NCI-H2196 treated with DMSO at 0.1 percent for 48 hours (cell line): ENCODE measurements around the gene COL4A2.

Experiments used
- DNase-seq: peaks from one replicate; lab custom pipeline; 2025; ENCODE audit not compliant: unreplicated experiment; lab: John Stamatoyannopoulos, UW

Gene COL4A2

GRCh38 chr13:110289661-110290060 lies 17.4 kb upstream of the COL4A2 start:
- no peak for DNase-seq

DNA sequence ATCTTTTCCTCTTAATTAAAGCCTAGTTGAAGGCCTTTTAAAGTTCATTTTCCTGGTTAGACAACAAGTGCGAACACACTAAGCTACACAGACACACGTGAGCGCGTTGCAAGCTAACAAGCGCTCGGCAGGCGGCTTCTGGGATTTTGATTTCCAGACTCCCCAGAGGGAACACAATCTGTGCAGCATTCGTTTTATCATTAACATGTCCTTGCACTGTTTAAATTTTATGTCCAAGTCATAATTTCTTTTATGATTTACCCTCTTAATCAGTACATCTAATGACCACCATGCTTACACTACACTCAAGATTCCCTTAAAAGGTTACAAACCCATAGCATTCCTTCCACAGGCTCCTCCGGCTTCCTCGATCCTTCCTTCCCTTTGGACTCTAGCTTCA lies 16.9 kb upstream of the COL4A2 start:
- DNase-seq, result no peak

DNA sequence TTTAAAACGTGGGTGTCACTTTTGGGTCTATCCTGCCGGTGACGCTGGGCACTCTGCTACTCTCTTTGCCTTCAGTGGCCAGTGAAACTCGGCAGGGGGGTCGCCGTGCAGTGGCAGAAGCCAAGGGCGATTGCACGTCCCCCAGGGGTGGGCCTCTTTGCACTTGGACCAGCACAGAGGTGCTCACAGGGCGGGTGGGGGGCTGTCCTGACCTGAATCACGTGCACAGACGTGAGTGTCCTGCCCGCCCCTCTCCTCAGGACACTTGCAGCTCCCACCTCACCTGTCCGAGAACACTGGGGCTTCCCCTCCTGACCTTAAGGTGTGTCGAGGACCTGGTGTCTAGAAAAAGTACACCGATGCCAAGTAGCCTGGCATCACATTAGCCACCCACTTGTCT lies 16.3 kb upstream of the COL4A2 start:
- DNase-seq, result no peak

GRCh38 chr13:110291286-110291685 lies 15.8 kb upstream of the COL4A2 start:
- DNase-seq, result no peak

- DNase-seq, result no peak
Observed at GRCh38 chr13:110293037-110293436, 14.0 kb upstream of the COL4A2 start.

DNA sequence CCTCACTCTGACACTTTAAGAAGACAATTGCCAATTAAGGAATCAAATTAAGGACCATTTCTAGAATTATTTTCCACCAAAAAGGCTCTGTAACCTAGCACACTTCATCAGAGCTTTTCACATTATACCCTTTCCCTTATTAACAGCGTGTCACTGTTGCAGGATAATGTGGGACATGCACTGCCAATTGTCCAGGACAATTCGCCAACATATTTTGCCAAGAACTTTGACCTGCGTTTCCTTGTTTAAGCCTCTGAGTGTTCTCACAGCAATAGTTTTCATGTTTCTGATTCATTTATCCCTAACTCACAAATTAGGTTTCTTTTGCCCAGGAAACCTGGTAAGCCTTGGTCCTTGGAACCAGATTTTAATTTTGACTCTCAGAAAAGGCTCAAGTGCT lies 13.4 kb upstream of the COL4A2 start:
- no peak for DNase-seq

GRCh38 chr13:110294146-110294545 lies 12.9 kb upstream of the COL4A2 start:
- no peak for DNase-seq

- DNase-seq, result no peak
Observed at GRCh38 chr13:110294622-110295021, 12.5 kb upstream of the COL4A2 start.

GRCh38 chr13:110297011-110297410 lies 10.1 kb upstream of the COL4A2 start:
- no peak for DNase-seq

- no peak for DNase-seq
Observed at GRCh38 chr13:110297766-110298504, 9.1 kb upstream of the COL4A2 start.

- no peak for DNase-seq
Observed at GRCh38 chr13:110298505-110299282, 8.4 kb upstream of the COL4A2 start.

DNA sequence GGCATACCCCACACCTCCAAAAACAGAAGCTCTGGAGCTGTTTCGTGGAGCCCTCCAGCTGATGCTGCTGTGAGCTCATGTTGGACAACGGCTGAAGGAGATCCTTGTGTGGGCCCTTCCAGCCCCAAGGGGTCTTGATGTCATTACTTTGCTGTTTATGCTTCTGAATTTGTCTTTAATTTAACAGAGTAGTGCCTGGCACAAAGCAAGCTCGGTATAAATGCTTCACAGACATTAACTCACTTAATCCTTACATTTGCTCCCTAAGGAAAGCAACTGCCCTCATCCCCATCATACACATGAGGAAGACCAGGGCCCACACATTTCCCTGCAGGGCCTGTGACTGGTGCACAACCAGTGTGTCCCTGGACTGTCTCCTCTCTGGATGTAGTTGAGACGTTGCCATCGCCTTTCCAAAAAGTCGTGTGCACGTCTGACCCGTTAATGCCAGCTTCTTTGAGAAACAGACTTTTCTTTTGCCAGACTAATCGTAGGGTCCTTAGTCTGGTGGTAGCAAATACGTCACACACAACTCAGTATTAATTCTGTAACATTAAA lies 7.7 kb upstream of the COL4A2 start:
- DNase-seq, result no peak

DNA sequence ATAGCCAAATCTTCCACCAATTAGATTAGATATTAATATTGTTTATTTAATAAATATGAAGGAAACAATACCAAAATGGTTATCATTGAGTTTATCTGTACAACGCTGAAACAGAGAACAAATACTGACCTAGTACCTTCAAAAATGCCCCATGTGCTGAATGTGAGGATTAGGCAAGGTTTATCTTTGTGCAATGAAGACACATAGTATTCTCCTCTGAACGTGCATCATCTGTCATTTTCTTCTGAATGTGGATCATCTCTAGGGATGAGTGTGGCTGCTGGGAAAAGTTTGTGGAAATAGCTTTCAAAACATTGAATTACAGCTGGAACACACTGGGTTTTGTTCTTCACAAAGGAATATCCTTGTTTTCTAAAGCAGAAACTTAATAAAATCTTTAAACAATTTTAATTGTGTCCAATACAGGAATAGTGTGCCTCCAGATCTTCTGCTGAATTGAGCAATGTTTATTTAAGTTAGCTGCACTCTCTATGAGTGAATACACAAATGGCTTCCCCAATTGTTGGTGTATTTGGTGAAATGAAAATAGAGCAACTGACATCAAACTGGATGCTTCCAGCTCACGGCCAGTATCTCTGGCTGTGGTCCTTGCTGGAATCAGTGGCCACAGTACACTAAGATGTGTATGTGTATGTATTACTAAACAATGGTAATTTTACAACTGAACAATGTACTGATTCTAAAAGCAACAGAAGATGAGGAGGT lies 6.8 kb upstream of the COL4A2 start:
- DNase-seq, result no peak

GRCh38 chr13:110301083-110301482 lies 6.0 kb upstream of the COL4A2 start:
- DNase-seq, result no peak

GRCh38 chr13:110301606-110302553 lies 5.2 kb upstream of the COL4A2 start:
- no peak for DNase-seq

DNA sequence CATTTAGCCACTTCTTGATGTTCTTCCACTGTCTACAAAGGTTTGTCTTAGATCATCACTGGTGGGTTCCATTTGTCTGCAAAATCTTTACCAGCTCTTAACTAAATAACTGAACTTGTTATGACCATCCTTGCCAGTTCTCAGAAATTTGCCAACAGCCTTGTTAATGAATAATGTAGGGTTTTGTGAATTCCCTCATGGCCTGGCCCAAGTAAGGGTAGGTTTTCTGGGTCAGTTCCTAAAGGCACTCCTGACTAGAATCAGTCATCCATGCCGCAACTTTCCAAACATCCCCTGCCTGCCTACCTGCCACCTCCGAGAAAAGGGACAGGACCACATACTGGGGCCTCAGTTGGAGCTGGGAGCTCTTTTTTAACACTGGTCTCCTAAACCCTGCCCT lies 4.1 kb upstream of the COL4A2 start:
- no peak for DNase-seq

- DNase-seq, result no peak
Observed at GRCh38 chr13:110303644-110304043, 3.4 kb upstream of the COL4A2 start.

DNA sequence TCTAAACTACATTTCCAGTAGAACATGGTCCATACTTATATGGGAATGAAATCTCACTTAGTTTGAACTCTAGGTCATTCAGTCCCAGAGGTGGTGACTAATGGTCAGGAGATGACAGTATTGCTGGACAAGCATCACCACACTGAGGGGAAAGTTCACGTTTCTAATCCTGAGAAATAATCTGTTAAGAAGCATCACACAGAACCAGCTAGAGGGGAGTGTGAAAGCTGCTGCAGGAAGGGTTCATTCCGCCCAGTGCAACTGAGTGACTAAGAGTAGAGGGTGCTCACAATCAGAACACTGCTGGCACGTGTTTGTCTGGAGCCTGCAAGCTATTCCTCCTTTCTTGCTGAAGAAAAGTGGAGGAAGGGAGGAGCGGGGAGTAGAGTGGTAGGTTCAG lies 2.8 kb upstream of the COL4A2 start:
- DNase-seq, result no peak

DNA sequence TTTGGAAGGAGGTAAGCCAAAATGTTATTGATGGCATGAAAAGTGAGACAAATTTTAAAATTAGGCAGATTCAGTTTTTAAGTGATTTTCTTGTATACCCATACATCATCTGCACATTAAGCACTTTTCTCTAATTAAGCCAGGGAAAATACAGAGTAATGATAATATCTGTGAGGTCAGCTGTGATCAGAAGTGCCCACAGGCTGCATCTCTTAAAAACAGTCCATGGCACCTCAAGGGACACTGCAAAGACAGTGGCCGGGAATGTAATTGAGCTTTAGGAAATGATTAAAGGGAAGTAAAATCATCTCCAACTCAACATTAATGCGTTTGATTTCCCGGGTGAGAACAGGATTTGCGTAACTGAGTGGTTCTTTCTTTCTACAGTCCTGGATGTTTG lies 2.1 kb upstream of the COL4A2 start:
- no peak for DNase-seq

- DNase-seq, result no peak
Observed at GRCh38 chr13:110305544-110305943, 1.5 kb upstream of the COL4A2 start.

DNA sequence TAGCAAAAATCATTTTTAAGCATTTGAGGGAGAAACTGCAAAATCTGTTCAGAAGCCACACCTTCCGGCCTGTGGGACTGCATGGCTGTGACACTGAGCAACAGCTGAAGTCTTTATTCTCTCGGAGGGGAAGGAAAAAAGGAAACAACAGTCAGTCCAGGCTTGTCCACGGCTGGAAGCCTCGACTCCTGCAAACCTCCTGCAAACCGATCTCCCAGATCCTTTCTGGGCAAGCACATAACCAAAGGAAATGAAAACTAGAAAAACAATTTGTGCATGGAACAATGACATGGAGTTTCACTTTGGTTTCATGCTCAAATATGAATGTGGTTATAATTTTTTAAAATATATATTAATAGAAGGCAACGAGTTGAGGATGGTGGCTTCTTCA lies 1.1 kb upstream of the COL4A2 start:
- no peak for DNase-seq
